B cell (primary cell): Measurements from ENCODE around the gene CDC42. TPM values are rescaled to one million over a fixed set of nuclear protein-coding genes. Genes with fewer than 3 reads are reported as not detected.

Source experiments
- ATAC-seq: fragments of 200-7000 bp; cut with Tn5 transposase; one replicate; pipeline ENCODE4 v1.10.0; 2021; ENCODE audit warnings: low read depth, mild to moderate bottlenecking, moderate number of reproducible peaks, moderate library complexity
- CTCF ChIA-PET: fragments of 350-600 bp; sonication (Branson Sonifier 250); formaldehyde crosslinking; loops from one replicate; lab custom pipeline; 2021; ENCODE audit warnings: antibody characterized with exemption, inconsistent platforms; lab: Charles Lee
- POLR2A ChIA-PET: fragments of 350-600 bp; sonication (Branson Sonifier 250); formaldehyde crosslinking; loops from one replicate; lab custom pipeline; 2021; ENCODE audit warnings: antibody characterized with exemption; lab: Charles Lee
- DNase-seq: peaks from one replicate; pipeline ENCODE4 v3.0.0; 2013
- H2AFZ ChIP-seq: 2 replicates; pipeline ENCODE4 v1.6.1; 2012; ENCODE audit warnings: mild to moderate bottlenecking, low read depth, low read length; ENCODE audit not compliant: insufficient read depth, poor library complexity, severe bottlenecking
- H3K27ac ChIP-seq, 2 donors: 1 replicate in 1 of 2; 2 replicates in 1 of 2; pipeline ENCODE4 v1.5.1; 2012 to 2013; ENCODE audit warnings: low read length in 2 of 2, mild to moderate bottlenecking in 2 of 2, moderate library complexity in 1 of 2
- H3K27me3 ChIP-seq, 4 experiments: fragments of 200-600 bp in 1 of 4; sonication (generic) in 1 of 4; replicated peaks in 1 of 4; 1 replicate in 2 of 4; 2 replicates in 2 of 4; pipeline versions ENCODE4 v1.6.1 to v1.7.0; 2013 to 2016; ENCODE audit warnings: low read length in 3 of 4, mild to moderate bottlenecking in 2 of 4, mixed read lengths in 1 of 4, moderate library complexity in 1 of 4; ENCODE audit not compliant: insufficient read depth in 4 of 4, control insufficient read depth in 3 of 4; ENCODE audit errors: control extremely low read depth in 1 of 4
- H3K36me3 ChIP-seq, 2 experiments: replicated peaks in 1 of 2; 1 replicate in 1 of 2; 2 replicates in 1 of 2; pipeline versions ENCODE4 v1.6.1 to v1.7.1; 2013; ENCODE audit warnings: low read length in 1 of 2; ENCODE audit not compliant: insufficient read depth in 2 of 2, control insufficient read depth in 1 of 2; ENCODE audit errors: control extremely low read depth in 1 of 2, extremely low read depth in 1 of 2
- H3K4me1 ChIP-seq, 2 donors: fragments of 200-600 bp in 1 of 2; sonication (generic) in 1 of 2; 1 replicate in 1 of 2; 2 replicates in 1 of 2; pipeline versions ENCODE4 v1.5.1 to v1.6.1; 2013 to 2017; ENCODE audit warnings: low read length in 2 of 2; ENCODE audit not compliant: control insufficient read depth in 2 of 2, insufficient read depth in 2 of 2
- H3K4me2 ChIP-seq: replicated peaks from 2 replicates; pipeline ENCODE3; 2012; ENCODE audit warnings: mild to moderate bottlenecking, low read depth, low read length; ENCODE audit not compliant: poor library complexity, severe bottlenecking
- H3K4me3 ChIP-seq, 5 experiments: fragments of 200-600 bp in 1 of 5; sonication (generic) in 1 of 5; 1 replicate in 3 of 5; 2 replicates in 2 of 5; pipeline versions ENCODE4 v1.5.1 to v1.7.0; 2011 to 2016; ENCODE audit warnings: low read length in 4 of 5, mild to moderate bottlenecking in 4 of 5, low read depth in 2 of 5, control low read depth in 1 of 5, moderate library complexity in 1 of 5; ENCODE audit not compliant: insufficient read depth in 1 of 5; ENCODE audit errors: control extremely low read depth in 1 of 5, extremely low read depth in 1 of 5
- H3K79me2 ChIP-seq: fragments of 200-600 bp; sonication (generic); one replicate; pipeline ENCODE4 v1.6.0; 2016; ENCODE audit warnings: low read length; ENCODE audit not compliant: control insufficient read depth, insufficient read depth
- H3K9ac ChIP-seq: fragments of 200-600 bp; sonication (generic); 2 replicates; pipeline ENCODE4 v1.6.1; 2017; ENCODE audit warnings: mild to moderate bottlenecking, low read length, moderate library complexity
- H3K9me3 ChIP-seq, 3 donors: one replicate each; pipeline versions ENCODE4 v1.6.1 to v1.7.1; 2013; ENCODE audit warnings: low read length in 2 of 3; ENCODE audit not compliant: control insufficient read depth in 2 of 3, insufficient read depth in 1 of 3; ENCODE audit errors: control extremely low read depth in 1 of 3
- H4K20me1 ChIP-seq: 2 replicates; pipeline ENCODE4 v1.6.0; 2012; ENCODE audit warnings: mild to moderate bottlenecking, low read length; ENCODE audit not compliant: insufficient read depth, control insufficient read depth, poor library complexity, severe bottlenecking
- H3K27ac Mint-ChIP-seq: one replicate; pipeline ENCODE4 v1.8.0; 2021; ENCODE audit warnings: mixed read lengths
- H3K27me3 Mint-ChIP-seq: one replicate; pipeline ENCODE4 v1.8.0; 2021; ENCODE audit warnings: mixed read lengths
- H3K4me1 Mint-ChIP-seq: one replicate; pipeline ENCODE4 v1.8.0; 2021; ENCODE audit warnings: mixed read lengths
- H3K4me3 Mint-ChIP-seq: one replicate; pipeline ENCODE4 v1.8.0; 2021; ENCODE audit warnings: mixed read lengths
- H3K9me3 Mint-ChIP-seq: one replicate; pipeline ENCODE4 v1.8.0; 2022; ENCODE audit warnings: mixed read lengths; ENCODE audit not compliant: insufficient read depth
- EZH2 ChIP-seq: IDR thresholded peaks from 2 replicates; pipeline ENCODE4 v1.6.1; 2012; ENCODE audit warnings: borderline replicate concordance, low read depth, mild to moderate bottlenecking, moderate library complexity, low read length; ENCODE audit not compliant: insufficient read depth, poor library complexity, severe bottlenecking
- WGBS: methylation state at CpG from one replicate; pipeline ENCODE4 v1.1.5; 2013; ENCODE audit warnings: missing lambda C conversion rate; ENCODE audit not compliant: insufficient coverage; 5-methylcytosine and 5-hydroxymethylcytosine counted together
- intact Hi-C: fragments of 100-400 bp; cut with micrococcal nuclease; formaldehyde crosslinking; loops from one replicate; pipeline ENCODE4 v1.10.0; 2022
- polyA plus RNA-seq: library from polyadenylated mRNA; depleted of rRNA; stranded (reverse); fragments of >200 nt; gene quantifications from 2 replicates; pipeline ENCODE4 v1.2.3, GENCODE V29; 2012
- total RNA-seq, 2 donors: library from RNA; stranded (reverse); fragments of 120-200 nt in 1 of 2; gene quantifications; 1 replicate in 1 of 2; 2 replicates in 1 of 2; pipeline versions ENCODE4 v1.2.3 to v1.2.4, GENCODE V29; 2013 to 2022
- TF ChIP-seq, protein P1 (sequence below): fragments of 200-600 bp; IDR thresholded peaks from one replicate; pipeline ENCODE4 v1.8.0; 2022; ENCODE audit warnings: antibody characterized with exemption, mild to moderate bottlenecking

Gene CDC42
- total and polyA plus RNA-seq, 2 donors (not counting 1 experiment from before 2014, with no cell fraction given): 111 to 202 TPM

DNA sequence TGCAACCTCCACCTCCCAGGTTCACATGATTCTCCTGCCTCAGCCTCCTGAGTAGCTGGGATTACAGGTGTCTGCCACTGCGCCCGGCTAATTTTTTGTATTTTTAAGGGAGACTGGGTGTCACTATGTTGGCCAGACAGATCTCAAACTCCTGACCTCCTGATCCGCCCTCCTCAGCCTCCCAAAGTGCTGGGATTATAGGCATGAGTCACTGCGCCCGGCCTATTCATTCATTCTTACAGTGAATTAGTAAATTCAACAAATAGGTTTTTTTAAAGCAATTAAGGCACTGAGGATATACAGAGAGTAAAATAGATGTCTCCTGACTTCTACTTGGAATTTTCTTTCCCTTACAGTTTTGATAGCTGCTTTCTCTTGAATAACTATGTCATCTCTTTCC, 43.5 kb downstream of the CDC42 start:
- no CpG with 5 or more reads among the region's 5 CpGs for WGBS
- Histone ChIP-seq H3K4me3 (no peak overlapping the region), H4K20me1 (peaks cover 82% of the 10 kb centered on the region), H2AFZ (no peak overlapping the region), H3K27me3 (no peaks in the 10 kb centered on the region), H3K9ac (no peak overlapping the region), H3K27ac (no peak overlapping the region), H3K79me2 (peaks cover 81% of the 10 kb centered on the region), H3K9me3 (no peaks in the 10 kb centered on the region), H3K36me3 (peaks cover 9 to 51% of the 10 kb centered on the region in 2 experiments), H3K4me1 (peaks cover 26 to 29% of the 10 kb centered on the region in 2 donors), H3K4me2 (no peak overlapping the region)
- Mint-ChIP-seq H3K9me3 (no peaks in the 10 kb centered on the region), H3K27ac (no peak overlapping the region), H3K4me3 (no peak overlapping the region), H3K4me1 (peaks cover 46% of the 10 kb centered on the region), H3K27me3 (no peaks in the 10 kb centered on the region)
- TF ChIP-seq, protein P1, sequence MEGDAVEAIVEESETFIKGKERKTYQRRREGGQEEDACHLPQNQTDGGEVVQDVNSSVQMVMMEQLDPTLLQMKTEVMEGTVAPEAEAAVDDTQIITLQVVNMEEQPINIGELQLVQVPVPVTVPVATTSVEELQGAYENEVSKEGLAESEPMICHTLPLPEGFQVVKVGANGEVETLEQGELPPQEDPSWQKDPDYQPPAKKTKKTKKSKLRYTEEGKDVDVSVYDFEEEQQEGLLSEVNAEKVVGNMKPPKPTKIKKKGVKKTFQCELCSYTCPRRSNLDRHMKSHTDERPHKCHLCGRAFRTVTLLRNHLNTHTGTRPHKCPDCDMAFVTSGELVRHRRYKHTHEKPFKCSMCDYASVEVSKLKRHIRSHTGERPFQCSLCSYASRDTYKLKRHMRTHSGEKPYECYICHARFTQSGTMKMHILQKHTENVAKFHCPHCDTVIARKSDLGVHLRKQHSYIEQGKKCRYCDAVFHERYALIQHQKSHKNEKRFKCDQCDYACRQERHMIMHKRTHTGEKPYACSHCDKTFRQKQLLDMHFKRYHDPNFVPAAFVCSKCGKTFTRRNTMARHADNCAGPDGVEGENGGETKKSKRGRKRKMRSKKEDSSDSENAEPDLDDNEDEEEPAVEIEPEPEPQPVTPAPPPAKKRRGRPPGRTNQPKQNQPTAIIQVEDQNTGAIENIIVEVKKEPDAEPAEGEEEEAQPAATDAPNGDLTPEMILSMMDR: no peak
- CTCF ChIA-PET: interaction anchor here (1.0 kb wide), 1 partner anchor 72 kb away, joined by 3 read pairs; no protein-coding TSS in a partner anchor
- POLR2A ChIA-PET: no interaction called here
- ATAC-seq (no peak), DNase-seq (no peak)
- intact Hi-C loops: no loop called here

DNA sequence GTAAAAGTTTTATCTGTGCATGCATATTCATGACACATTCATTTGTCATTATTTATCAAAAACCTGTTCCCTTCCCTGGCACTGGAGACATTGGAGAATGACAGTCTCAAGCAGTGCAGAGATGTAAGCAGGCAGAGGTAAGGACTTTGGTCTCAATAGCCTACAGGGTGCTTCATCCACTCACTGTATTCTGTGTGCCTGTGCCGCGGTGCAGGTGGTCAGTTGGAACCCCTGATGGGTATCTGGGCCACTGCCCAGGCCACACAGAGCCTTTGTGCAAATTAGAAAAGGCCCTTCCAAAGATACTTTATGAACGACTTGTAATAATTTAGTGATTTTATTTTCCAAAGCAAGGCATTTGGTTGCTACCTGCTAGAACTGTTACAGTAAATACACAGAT, 44.0 kb downstream of the CDC42 start:
- TF ChIP-seq, protein P1: no peak
- no peak for TF ChIP-seq EZH2
- 100% methylated on average over 2 of the region's 3 CpGs for WGBS
- Histone ChIP-seq H3K79me2 (peaks cover 77% of the 10 kb centered on the region), H2AFZ (no peak overlapping the region), H3K9me3 (no peaks in the 10 kb centered on the region), H3K36me3 (peaks cover 9 to 54% of the 10 kb centered on the region in 2 experiments), H3K4me1 (peaks cover 30% of the 10 kb centered on the region in 2 donors), H3K4me3 (no peak overlapping the region), H3K4me2 (no peak overlapping the region), H4K20me1 (peaks cover 82% of the 10 kb centered on the region), H3K9ac (no peak overlapping the region), H3K27ac (no peak overlapping the region), H3K27me3 (no peaks in the 10 kb centered on the region)
- DNase-seq (no peak), ATAC-seq (no peak)
- CTCF ChIA-PET: interaction anchor here (1.0 kb wide), 1 partner anchor 73 kb away, joined by 3 read pairs; no protein-coding TSS in a partner anchor
- Mint-ChIP-seq H3K27ac (no peak overlapping the region), H3K27me3 (no peaks in the 10 kb centered on the region), H3K4me1 (peaks cover 48% of the 10 kb centered on the region), H3K4me3 (no peak overlapping the region), H3K9me3 (no peaks in the 10 kb centered on the region)
- POLR2A ChIA-PET: no interaction called here
- intact Hi-C loops: no loop called here
